ENCODE data around the gene C20orf204.
A peak's percentile ranks its signal among the peaks of the same experiment; 100 is the strongest.
"Not testable (repeated sequence)": the region's sequence is repeated elsewhere in the genome, so short reads cannot be mapped to it uniquely, and the experiment has no call there.

Gene C20orf204

DNA sequence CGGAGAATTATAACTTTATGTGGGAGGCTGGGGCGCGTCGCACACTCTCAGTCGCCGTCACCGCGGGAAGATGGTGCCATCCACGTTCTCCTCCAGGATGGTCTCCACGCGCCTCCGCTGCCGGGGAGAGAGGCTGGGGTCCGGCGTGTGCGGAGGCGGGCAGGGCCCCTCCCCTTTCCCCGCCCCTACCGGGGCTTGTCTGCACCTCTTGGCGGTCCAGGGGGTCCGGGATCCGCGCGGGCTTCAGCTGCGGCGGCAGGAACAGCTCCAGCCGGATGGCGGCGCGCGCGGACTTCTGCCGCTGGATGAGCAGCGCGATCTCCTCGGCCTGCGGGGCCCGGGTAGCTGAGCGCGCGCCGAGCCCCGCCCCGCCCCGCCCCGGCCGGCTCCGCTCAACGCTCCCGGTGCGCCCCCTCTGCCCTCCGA is 47.4 kb downstream of the C20orf204 start:
- TF ChIP-seq, protein P1, sequence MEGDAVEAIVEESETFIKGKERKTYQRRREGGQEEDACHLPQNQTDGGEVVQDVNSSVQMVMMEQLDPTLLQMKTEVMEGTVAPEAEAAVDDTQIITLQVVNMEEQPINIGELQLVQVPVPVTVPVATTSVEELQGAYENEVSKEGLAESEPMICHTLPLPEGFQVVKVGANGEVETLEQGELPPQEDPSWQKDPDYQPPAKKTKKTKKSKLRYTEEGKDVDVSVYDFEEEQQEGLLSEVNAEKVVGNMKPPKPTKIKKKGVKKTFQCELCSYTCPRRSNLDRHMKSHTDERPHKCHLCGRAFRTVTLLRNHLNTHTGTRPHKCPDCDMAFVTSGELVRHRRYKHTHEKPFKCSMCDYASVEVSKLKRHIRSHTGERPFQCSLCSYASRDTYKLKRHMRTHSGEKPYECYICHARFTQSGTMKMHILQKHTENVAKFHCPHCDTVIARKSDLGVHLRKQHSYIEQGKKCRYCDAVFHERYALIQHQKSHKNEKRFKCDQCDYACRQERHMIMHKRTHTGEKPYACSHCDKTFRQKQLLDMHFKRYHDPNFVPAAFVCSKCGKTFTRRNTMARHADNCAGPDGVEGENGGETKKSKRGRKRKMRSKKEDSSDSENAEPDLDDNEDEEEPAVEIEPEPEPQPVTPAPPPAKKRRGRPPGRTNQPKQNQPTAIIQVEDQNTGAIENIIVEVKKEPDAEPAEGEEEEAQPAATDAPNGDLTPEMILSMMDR (IDR thresholded peaks at IDR 0.05; ENCODE audit: low read depth, low read length), result peak; percentile 57
- no peak for DNase-seq (ENCODE audit: extremely low read depth, low read depth)

- TF ChIP-seq, protein P1 (IDR thresholded peaks at IDR 0.05; ENCODE audit: low read depth, low read length), result no peak
- DNase-seq (ENCODE audit: extremely low read depth, low read depth), result no peak
Measured at GRCh38 chr20:64083804-64084684, 48.1 kb downstream of the C20orf204 start, which contains the start of gene LKAAEAR1. TSS of gene LKAAEAR1 (minus strand) at chr20:64084398. CDS start at chr20:64084219, 179 bp downstream.

- no peak for DNase-seq (ENCODE audit: extremely low read depth, low read depth)
- TF ChIP-seq, protein P1 (IDR thresholded peaks at IDR 0.05; ENCODE audit: low read depth, low read length), result no peak
Measured at GRCh38 chr20:64084685-64085152, 48.7 kb downstream of the C20orf204 start.

- no peak for DNase-seq (ENCODE audit: extremely low read depth, low read depth)
- TF ChIP-seq, protein P1 (IDR thresholded peaks at IDR 0.05; ENCODE audit: low read depth, low read length), result no peak
Measured at GRCh38 chr20:64086801-64087200, 50.8 kb downstream of the C20orf204 start.

GRCh38 chr20:64087226-64087825 is 51.3 kb downstream of the C20orf204 start:
- DNase-seq (ENCODE audit: extremely low read depth, low read depth), result not testable (repeated sequence)

GRCh38 chr20:64088586-64088985 is 52.6 kb downstream of the C20orf204 start:
- not testable (repeated sequence) for DNase-seq (ENCODE audit: extremely low read depth, low read depth)
